Transverse colon (tissue), 4 donors: ENCODE results near the gene CPTP.

Experiments used
- EP300 ChIP-seq: sonication (generic); formaldehyde crosslinking; IDR thresholded peaks from one replicate; pipeline ENCODE4 v1.6.1; 2017; ENCODE audit warnings: antibody characterized with exemption, low read depth
- POLR2A ChIP-seq: fragments of 450-650 bp; IDR thresholded peaks from one replicate; pipeline ENCODE4 v1.6.1; 2016; ENCODE audit warnings: antibody characterized with exemption, mild to moderate bottlenecking, moderate library complexity
- POLR2AphosphoS5 ChIP-seq, 3 donors: sonication (generic); formaldehyde crosslinking; IDR thresholded peaks; one replicate each; pipeline ENCODE4 v1.6.1; 2016; ENCODE audit warnings: antibody characterized with exemption in 3 of 3
- TF ChIP-seq, protein P1 (sequence below), 5 experiments: fragments of 200-600 bp in 3 of 5; fragments of 450-650 bp in 2 of 5; sonication (generic) in 3 of 5; IDR thresholded peaks; 1 replicate in 2 of 5; 2 replicates in 3 of 5; pipeline ENCODE4 v1.5.1; 2016 to 2017; ENCODE audit warnings: antibody characterized with exemption in 5 of 5, inconsistent platforms in 3 of 5, mild to moderate bottlenecking in 2 of 5, moderate library complexity in 1 of 5

DNA sequence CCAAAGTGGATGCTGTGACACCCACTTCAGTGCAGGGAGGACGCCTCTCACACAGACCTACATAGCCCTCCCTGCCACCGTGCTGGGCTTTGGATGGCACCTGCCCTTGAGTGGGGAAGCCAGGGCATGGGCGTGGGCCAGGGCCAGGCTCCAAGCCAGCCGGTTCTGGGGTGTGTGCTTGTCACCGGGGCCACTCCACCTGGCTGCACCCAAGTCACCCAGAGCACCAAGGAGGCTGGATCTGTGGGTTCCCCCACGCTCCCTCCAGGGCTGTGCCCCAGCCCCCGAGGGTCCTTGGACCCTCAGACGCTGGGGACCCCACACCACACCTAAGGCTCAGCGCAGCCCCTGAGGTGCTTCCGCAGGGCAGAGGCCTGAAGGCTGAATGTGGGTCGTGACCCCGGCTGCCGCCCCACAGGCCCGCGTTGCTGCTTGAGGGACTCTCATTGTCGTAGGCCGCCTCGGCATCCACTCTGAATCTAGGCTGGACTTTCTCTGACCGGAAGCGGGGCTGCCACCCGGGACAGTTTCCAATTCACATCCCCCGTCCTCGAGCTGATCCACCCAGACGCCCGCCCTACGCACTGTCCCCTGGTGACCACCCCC is 32.3 kb downstream of the CPTP start:
- TF ChIP-seq, protein P1, sequence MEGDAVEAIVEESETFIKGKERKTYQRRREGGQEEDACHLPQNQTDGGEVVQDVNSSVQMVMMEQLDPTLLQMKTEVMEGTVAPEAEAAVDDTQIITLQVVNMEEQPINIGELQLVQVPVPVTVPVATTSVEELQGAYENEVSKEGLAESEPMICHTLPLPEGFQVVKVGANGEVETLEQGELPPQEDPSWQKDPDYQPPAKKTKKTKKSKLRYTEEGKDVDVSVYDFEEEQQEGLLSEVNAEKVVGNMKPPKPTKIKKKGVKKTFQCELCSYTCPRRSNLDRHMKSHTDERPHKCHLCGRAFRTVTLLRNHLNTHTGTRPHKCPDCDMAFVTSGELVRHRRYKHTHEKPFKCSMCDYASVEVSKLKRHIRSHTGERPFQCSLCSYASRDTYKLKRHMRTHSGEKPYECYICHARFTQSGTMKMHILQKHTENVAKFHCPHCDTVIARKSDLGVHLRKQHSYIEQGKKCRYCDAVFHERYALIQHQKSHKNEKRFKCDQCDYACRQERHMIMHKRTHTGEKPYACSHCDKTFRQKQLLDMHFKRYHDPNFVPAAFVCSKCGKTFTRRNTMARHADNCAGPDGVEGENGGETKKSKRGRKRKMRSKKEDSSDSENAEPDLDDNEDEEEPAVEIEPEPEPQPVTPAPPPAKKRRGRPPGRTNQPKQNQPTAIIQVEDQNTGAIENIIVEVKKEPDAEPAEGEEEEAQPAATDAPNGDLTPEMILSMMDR (IDR thresholded peaks at IDR 0.05): no peak
- TF ChIP-seq POLR2A: no peak
- no peak for TF ChIP-seq EP300
- no peak for TF ChIP-seq POLR2AphosphoS5 (IDR thresholded peaks at IDR 0.05)
